HL-60/S4 treated with phorbol 12-myristate 13-acetate at 8.2 ng/mL for 4 days and 3 days (cell line): ENCODE measurements around the gene FXYD6.

Experiments used
- in situ Hi-C: fragments of 300-500 bp; cut with MboI; formaldehyde crosslinking; loops from 2 replicates; pipeline ENCODE4 v1.15.0; 2022; ENCODE audit warnings: low sequenced_read_pairs

FXYD6 gene

DNA sequence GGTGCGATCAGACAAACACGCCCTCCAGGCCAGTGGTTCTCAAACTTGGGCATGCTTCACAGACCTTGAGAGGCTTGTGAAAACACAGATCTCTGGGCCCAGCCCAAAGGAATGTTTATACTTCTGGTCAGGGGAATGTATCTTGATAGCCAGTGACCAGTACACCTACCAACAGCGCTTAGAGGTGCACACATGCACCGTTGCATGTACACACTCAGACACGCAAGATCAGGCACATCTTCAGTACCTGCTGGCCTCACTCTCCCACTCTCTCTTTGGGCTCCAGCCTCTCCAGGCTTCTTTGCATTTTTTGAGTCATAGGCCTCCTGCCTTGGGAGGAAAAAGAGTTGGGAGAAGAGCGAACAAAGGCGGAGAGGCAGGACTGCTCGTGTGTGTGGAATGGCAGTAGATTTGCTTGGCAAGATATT lies 11.7 kb upstream of the FXYD6 start:
- in situ Hi-C loops = no loop called here

DNA sequence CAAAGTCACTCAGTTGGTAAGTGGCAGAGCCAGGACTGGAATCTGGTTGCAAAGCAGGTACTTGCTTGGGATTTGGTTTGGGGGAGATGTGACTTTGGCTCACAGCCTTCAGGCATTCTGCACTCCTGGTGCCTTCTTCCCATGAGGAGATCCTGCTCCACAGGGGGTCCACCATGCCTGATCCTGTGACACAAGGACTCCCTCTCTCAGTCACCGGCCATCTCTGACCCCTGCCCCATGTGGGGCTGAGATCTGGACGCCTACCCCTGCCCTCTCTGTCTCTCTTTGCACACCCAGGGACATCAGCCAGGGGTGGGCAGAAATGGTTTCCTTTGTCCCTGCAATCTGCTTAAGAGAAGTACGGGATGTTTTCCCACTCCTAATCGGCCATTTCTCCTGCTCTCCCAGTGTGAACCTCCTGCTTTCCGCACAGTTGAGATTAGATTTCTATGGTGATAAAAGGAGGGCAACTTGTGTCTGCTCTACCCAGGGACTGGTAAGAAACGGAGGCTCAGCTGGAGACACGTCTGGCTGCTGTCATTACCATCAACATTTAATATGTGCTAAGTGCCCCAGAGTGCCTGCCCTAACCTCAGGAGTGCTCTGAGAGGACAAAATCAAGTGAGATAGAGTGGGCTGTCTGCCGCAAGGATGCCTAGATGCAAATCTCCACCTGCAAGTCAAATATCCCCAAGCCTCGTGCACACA lies 11.1 kb upstream of the FXYD6 start:
- in situ Hi-C loops = no loop called here

DNA sequence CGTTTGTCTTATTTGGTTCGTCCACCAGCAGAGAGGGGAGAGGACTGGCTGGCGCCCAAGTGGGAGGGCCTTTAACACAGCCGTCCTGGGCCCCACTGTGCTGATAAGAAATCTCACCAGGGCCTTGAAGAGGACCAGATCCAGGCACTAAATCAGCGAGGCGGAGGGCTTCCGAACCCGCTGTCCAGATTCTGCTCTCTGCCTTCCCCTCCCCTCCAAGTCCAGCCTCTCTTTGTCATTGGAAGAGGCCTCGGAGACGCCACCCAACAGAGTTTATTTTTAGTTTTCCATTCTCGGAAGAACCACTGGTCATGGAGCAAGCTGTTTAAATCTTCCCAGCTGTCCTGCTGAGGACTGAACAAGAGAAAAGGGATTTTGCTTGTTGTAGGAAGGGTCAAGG lies 9.3 kb upstream of the FXYD6 start:
- in situ Hi-C loops = no loop called here

DNA sequence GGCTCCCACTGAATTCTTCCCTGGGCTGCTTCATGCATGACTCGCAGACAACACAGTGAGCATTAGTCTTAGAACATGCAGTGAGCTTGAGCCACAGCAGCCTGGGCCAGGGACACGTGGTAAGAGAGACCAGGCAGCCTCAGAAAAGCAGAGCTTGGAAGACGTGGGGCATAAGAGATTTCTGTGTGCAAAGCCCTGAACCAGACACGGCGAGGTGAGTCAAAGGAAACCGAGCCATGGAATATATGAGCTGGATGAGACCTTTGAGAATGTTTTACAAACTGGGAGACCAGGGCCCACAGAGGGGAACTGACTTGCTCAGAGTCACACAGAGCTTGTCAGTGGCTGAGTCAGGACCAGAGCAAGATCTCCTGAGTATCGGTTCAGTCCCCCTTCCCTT lies 8.5 kb upstream of the FXYD6 start:
- in situ Hi-C loops = no loop called here

GRCh38 chr11:117883063-117883462 lies 6.6 kb upstream of the FXYD6 start:
- in situ Hi-C loops = no loop called here

DNA sequence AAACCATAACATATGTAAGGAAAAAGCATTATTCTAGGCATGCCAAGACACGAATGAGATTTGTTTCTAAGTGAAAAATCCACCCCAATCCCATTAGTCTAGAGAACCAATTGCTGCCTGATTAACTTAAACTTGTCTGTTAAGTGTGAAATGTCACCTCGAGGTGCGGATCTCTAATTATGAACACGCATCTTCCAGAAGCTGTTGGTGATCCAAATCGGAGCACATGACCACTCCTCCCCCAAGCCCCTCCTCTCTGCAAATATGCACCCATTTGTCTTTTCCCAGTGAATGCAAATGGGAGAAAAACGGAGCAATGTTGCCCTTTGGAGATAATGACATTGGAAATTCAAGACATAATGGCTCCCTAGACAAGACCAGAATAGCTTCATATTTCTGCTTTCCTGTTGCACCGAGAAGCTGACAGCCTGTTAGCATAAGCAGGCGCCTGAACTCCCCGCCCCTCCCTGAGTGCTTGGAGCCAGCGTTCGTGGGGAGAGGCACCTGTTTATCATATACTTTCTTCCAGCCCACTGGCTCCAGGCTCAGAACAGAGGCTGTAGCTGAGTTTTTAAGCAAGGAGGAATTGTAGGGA lies 6.0 kb upstream of the FXYD6 start:
- in situ Hi-C loops = no loop called here

DNA sequence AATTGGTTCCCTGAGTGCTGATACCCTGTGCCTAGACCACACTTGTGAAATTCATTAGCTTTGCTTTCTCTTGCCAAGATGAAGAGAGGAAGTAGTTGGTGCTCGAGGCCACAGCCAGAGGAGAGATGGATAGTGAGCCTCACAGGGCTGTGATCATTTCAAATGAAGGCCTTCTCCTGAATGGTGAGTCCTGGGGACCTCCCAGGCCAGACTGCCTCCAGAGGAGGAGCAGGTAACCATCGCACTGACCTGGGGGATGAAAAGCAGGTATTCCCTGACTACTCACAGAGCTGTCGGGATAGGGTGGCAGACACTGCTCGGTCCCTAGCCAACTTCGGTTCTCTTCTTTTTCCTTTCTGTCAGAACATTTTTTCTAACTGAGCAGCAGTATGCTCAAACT lies 4.8 kb upstream of the FXYD6 start:
- in situ Hi-C loops = no loop called here

GRCh38 chr11:117879516-117880480 lies 3.3 kb upstream of the FXYD6 start:
- in situ Hi-C loops = no loop called here

DNA sequence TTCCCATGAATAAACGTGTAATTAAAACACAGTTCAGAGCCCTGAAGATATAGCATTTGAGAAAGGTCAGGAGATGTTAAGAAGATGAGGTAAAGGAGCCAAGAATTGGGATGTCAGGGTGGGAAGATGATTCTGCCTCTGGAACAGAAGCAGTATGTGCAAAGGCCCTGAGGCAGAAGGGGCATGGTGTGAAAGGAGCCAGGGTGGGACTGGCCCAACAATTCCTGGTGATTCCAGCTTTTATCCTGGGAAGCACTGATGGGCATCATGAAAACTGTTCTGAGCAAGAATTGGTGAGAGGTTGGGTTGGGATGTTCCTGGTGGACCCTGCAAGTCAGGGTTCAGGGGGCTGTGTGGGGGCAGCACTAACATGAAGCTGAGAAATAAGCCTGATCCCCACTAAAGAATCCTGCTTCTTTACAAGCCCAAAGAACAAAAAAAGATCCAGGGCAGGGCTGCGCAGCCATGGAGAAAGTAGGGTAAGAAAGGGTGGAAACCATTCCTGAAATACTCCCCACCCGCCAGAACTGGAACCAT lies 2.5 kb upstream of the FXYD6 start:
- in situ Hi-C loops = no loop called here

DNA sequence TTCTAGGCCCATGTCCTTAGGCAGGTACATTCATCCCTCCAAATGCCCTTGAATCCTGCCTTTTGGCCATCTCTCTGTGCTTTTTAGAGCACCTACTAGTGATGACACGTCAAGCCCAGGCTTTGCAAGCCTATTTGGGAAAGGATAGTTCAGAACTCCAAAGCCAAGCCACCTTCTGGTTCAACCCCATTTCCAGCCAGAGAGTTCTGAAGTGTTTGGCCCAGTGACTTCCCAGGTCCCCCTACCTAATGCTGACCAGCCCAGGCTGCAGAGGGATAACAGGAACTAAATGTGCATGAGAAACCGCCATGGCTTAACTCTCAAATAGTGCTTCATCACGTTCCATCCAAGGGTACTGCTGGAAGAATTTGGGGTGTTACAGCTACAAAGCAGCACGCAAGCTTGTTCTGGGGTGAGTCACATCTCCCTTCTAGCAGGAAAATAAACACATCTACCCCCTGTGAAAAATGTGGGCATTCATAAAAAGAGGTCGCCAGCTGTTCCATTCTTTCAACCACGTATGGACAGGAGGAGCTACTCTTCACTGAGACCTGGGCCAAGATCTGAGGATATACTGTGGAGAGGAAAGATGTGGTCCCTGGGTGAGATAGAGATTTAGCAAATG lies 2.0 kb upstream of the FXYD6 start:
- in situ Hi-C loops = no loop called here

DNA sequence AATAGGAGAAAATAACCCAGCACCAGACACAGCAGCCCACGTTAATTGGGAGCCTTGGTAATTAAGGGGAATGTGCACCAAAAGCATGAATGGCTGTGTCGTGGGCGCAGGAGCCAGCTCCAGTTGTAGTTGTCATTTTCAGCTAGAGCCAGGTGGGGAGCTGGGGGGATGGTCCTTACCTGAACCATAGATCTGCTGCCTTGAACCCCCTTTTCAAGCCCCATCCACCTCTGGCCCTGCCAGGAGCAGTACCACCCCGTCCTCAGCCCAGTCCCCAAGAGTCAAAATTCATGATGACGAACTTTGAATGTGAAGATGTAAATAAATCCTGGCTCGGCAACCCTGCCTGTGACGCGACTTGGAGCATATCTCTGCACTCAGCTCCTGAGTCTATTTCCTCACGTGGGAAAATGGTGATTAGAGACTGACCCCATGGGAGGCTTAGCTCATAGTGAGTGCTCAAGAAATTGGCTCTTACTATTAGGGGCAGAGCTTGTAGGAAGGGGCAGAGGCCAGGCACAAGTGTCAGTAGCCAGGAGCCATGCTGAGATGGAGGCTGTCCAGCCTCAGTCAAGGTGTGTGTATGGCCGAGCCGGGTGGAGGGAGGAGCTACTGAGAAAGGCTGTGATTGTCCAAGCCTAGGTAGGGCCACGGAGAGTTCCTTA lies 794 bp upstream of the FXYD6 start:
- in situ Hi-C loops = no loop called here

DNA sequence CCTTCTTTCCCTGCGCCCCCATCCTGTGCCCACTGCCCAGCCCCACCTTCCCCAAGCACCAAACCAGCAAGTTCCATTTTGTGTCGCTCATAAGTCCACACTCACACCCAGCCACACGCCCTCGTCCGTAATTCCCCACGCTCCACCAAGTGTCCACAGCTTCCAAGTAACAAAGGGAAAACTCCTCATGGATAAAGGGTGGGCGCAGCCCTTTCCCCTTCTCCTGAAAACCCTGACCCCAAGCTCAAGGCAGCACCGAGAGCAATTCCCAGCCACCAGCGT lies 458 bp downstream of the FXYD6 start:
- in situ Hi-C loops = no loop called here

- in situ Hi-C loops = no loop called here
These were observed 938 bp downstream of the FXYD6 start for GRCh38 chr11:117875382-117876058.

DNA sequence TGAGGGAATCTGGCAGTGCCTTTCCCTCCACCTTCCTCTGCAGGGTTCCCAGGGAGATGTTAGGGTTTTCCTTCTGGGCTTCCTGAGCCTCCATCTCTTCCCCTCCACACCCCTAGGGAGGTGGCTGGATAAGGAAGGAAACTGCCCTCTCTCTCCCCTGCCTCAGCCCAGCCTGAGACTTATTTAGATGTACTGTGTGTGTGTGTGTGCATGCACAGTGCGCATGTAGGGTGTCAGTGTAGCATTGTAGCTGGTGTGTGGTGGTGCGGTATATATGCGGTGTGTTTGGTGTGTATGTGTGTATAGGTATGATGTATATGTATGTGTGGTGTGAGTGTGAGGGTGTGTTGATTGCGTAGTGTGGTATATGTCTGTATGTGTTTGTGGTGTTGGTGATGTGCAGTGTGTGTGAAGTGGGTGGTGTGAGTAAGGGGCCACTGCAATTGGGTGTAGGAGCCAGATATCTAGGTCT lies 1.5 kb downstream of the FXYD6 start:
- in situ Hi-C loops = no loop called here

DNA sequence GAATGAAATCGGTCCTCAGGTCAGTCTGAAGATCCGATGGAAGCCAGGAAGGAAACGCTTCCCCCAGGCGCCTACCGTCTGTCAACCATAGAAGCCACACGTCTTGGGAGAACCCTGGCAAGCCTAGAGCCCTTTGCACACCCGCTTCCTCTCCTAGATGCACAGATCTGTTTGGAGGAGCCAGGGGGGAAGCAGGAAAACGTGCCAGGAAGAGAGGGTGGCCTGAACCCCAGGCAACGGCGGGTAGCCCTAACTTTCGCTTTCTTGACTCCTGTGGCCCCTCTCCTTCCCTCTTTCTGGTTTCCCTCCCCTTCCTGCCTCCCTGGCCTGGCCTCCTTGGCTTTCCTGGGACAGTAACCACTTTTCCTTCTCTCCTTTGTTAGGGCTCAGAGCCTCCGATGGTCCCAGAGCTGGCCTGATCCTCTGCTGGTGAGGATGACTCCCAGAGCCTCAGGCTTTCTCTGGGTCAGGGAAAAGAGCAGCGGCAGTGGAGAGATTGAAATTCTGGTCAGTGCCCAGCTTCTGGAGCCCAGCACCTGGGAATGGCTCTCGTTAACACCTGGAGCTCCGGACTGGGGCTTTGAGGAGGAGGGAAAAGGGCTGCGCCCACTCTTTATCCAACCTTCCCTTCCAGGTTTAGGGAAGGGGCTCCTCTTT lies 2.1 kb downstream of the FXYD6 start:
- in situ Hi-C loops = no loop called here

GRCh38 chr11:117873828-117874125 lies 2.7 kb downstream of the FXYD6 start:
- in situ Hi-C loops = no loop called here

DNA sequence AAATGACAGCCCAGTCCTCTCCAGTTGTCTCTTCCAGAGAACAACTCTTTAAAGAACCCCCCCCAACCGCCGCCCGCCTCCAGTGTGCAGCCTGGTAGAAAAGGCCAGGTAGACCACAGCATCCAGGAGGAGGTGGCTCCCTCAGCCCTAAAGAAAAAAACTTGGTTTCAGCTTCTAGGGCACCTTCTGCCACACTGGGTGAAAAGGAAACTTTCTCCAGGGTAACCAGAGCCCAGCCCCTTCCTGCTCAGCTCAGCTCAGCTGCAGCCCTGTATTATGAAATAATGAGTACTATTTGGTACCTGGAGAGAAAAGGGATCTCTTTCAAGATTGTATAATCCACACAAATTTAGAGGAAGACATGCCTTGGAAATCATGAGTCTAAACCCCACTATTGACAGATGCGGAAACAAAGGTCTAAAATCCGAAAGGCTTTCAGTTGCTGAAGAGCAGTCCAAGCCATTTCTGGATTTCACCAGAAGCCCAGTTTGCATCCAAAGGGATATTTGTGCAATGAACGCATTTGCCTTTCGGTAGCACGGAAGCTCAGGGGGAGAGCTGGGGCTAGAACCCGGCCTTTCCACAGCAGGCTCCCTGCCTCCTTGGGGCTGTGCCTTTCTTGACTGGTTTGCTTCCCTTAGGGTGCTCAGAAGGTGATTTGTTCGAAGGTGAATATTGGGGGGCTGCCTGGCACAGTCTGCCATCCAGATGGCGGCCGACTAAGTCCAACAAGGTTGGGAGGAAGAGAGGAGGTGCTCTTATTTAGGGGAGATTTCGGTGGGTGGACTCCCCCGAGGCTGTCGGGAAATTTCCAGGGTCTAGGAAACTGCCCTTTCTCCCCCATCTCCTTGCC lies 3.3 kb downstream of the FXYD6 start:
- in situ Hi-C loops = no loop called here

- in situ Hi-C loops = no loop called here
These were observed 4.0 kb downstream of the FXYD6 start for GRCh38 chr11:117872420-117872961.

DNA sequence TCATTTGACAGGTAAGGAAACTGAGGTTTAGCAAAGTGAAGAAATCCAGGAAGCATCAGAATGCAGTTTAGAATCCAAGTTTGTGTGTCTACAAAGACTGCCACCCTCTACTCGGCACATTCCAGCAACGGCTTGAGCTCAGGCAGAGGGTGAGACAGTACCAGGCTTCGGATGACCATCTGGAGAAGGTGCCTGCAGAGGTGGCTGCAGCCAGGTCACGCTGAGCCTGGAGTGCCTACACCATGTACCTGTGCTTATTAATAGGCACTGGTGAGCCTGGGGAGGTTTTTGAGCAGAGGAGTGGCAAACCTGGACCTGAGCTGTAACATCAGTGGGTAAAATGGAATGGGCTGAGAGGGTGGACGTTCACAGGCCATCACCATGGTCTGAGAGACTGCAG lies 4.7 kb downstream of the FXYD6 start:
- in situ Hi-C loops = no loop called here
